COLO668 (cell line): ENCODE data around the gene ATL3.
"Not testable (repeated sequence)": the region's sequence is repeated elsewhere in the genome, so short reads cannot be mapped to it uniquely, and the experiment has no call there.

ENCODE experiments used
- DNase-seq: peaks from one replicate; lab custom pipeline; 2025; ENCODE audit not compliant: unreplicated experiment; lab: John Stamatoyannopoulos, UW

Gene ATL3

DNA sequence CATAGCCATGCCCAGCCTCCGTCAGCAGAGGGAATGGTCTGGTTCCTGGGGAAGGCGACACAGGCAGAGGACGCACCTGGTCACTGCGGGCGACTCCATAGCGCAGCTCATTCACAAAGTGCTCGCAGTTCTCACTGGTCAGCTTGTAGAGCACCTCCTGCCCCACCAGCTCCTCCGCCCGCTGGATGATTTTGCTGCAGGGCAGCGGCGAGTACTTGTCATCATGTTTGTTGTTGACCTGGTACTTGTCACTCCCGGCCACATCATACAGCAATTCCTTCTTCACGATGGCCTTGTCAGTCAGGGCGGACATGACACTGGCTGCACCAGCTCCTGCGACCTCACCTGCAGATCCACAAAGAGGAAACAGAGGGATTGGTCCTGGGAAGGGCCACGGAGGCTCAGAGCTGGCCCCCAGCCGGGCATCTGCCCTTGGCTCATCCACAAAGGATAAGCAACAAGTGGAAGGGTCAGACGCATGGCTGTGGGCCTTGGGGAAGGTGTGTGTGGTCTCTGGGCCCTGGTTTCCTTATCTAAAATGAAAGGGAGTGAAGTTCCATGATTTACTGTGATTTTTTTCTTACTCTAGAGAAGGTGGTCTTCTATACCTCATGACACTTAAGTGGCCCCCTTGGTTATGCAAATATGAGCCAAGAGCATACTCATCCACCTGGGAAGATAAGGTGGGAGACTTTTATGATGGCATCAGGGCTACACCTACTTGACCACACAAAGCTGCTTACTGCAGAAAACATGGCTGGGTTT lies 81.0 kb downstream of the ATL3 start:
- DNase-seq = no peak

DNA sequence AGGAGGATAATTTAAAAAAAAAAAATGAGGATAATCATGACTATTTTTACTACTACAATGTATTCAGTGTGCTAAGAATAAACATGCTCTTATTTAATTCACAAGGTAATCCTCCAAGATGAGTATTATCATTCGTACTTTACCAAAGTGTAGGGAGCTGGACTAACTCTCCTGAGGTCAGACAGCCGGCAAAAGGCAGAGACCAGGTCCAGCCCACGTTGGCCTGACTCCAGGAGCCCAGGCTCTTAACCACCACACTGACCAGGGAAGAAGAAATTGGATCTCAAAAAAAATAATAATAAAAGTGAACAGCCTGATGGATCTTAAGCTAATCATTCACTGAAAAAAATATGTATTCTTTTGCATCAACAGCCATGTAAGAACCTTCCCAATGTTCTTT lies 82.2 kb downstream of the ATL3 start:
- no peak for DNase-seq

GRCh38 chr11:63586451-63587166 lies 84.6 kb downstream of the ATL3 start:
- no peak for DNase-seq

DNA sequence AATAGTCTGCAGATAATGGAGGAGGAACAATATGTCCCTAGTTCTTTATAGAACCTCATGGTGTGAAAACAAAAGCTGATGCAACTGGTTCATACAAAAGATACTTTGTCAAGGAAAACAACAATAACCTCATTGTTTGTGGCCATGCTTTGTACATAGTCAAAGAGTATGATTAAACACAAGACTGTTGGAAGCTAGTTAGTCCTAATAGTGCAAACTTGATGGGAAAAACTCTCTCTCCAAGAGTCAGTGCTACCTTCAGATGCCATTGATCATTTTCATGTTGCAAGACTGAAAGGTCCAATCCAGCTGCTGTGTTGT lies 87.9 kb downstream of the ATL3 start:
- DNase-seq = no peak

- not testable (repeated sequence) for DNase-seq
These were observed 90.0 kb downstream of the ATL3 start for GRCh38 chr11:63581224-63581623.

- not testable (repeated sequence) for DNase-seq
These were observed 92.3 kb downstream of the ATL3 start for GRCh38 chr11:63578882-63579281.

GRCh38 chr11:63574856-63575602 lies 96.1 kb downstream of the ATL3 start:
- no peak for DNase-seq
